ENCODE data around the gene SLC46A2.

SLC46A2 gene

DNA sequence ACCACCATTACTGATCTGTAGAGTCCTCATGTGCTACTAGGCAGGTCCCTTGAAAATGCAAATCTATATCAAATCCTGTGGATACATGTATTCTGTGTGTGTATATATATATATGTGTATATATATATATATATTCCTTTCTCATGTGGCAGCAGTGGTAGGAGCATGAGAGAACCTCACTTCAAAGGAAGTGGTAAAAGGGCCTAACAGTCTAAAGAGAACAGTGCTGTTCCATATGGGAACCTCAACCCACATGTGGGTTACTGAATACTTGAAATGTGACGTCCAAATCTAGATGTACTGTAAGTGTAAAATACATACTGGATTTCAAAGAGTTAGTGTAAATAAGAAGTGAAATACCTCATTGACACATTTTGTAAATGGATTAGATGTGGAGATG lies 5.4 kb downstream of the SLC46A2 start:
- no peak for DNase-seq (ENCODE audit: low spot score)

DNA sequence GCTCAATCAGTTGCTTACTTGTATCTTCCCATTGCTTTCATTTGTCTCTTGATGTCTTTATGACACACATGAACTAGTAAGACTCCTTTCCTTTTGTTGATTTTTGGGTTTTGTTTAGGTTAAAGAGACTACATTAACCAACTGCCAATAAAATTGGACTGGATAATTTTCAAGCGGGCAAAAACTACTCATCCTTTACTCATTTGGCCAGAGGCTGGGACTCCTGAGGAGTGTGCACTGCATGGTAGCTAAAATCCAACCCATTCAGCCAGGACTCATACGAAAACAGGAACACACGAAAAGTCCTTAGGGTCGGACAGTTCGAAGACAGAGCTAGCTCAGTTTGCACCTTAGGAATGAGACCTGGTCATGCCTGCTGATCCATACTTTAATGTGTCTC lies 6.0 kb downstream of the SLC46A2 start:
- DNase-seq (ENCODE audit: low spot score), result no peak

DNA sequence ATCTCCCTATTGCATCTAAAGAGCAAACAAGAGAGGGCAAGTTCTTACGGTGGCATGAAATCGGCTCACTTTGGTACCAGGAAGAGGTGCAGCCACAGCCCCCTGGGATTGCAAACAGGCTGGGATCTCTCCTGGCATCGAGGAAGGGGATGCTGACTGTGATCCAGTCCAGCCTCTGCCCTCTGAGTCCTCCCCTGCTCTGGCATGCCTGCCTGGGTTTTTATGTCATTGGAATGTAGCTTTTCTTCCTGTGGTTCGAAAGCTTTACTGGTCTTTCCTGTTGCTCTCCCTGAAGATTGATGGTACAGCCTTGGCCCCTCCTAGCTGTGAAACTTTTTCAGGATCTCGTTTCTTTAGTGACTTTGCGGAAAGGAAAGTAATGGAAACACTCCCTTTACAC lies 6.6 kb downstream of the SLC46A2 start:
- no peak for DNase-seq (ENCODE audit: low spot score)

DNA sequence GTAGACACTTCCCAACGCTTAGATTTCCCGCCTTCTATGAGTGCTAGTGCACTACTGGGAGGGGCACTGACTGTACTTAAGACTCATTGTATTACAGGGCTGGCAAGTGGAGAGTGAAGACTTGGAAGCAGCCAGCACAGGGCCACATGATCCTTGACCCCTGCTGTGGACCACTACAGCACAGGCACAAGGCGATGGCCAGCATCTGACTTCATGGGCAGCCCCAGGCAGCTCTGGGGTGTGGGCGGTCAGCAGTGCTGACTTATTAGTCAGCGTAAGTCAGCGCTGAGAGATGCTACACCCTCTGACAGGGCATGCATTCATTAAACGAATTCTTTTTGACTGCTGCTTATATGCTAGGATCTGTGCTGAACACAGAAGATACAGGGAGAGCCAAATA lies 9.3 kb downstream of the SLC46A2 start:
- no peak for DNase-seq (ENCODE audit: low spot score)

- DNase-seq (ENCODE audit: low spot score), result no peak
These were observed 10.0 kb downstream of the SLC46A2 start for GRCh38 chr9:112880650-112881049.

DNA sequence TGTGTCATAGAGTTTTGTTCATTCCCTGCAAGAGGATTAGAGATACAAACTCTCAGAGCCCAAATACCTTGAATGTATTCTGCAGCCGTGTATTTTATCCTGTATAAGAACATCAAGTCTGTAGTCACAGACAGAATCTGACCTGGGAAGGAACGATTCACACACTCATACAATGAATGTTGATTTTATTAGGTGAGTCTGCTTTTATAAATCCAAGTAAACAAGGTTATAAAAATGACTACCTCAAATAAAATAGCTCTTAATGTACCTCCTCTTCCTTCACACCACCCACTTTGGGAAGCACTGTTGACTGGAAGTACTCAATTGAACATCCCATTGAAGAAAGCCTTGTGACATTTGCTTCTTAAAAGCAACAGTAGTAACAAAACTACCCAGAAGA lies 11.9 kb downstream of the SLC46A2 start:
- no peak for DNase-seq (ENCODE audit: low spot score)

- no peak for DNase-seq (ENCODE audit: low spot score)
These were observed 16.8 kb downstream of the SLC46A2 start for GRCh38 chr9:112873773-112874405.

DNA sequence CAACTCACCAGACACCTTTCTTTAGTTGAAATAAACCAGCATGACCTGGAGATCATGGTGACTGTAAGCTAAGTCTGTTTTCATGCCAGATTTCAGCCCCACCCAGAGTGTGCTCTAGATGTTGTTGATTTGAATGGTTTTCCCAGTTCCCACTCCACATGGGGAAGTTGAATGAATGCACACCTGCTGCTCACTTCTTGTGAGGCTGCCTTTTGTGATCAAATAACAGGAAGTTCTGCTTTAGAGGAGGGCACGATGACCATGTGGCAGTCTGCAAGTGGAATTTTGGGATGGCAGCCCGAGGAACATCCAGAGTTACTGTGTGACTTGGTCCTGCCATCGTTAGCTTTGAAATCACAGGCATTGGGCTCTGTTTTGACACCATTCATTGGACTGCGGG lies 18.7 kb downstream of the SLC46A2 start:
- DNase-seq (ENCODE audit: low spot score), result no peak

GRCh38 chr9:112870556-112870955 lies 20.1 kb downstream of the SLC46A2 start:
- no peak for DNase-seq (ENCODE audit: low spot score)

- DNase-seq (ENCODE audit: low spot score), result no peak
These were observed 20.8 kb downstream of the SLC46A2 start for GRCh38 chr9:112869917-112870316.

- peak; percentile 20 for DNase-seq (ENCODE audit: low spot score)
These were observed 21.6 kb downstream of the SLC46A2 start for GRCh38 chr9:112869041-112869529.

GRCh38 chr9:112868461-112868860 lies 22.2 kb downstream of the SLC46A2 start:
- DNase-seq (ENCODE audit: low spot score), result no peak

GRCh38 chr9:112867275-112867991 lies 23.2 kb downstream of the SLC46A2 start:
- peak; percentile 40 for DNase-seq (ENCODE audit: low spot score)

DNA sequence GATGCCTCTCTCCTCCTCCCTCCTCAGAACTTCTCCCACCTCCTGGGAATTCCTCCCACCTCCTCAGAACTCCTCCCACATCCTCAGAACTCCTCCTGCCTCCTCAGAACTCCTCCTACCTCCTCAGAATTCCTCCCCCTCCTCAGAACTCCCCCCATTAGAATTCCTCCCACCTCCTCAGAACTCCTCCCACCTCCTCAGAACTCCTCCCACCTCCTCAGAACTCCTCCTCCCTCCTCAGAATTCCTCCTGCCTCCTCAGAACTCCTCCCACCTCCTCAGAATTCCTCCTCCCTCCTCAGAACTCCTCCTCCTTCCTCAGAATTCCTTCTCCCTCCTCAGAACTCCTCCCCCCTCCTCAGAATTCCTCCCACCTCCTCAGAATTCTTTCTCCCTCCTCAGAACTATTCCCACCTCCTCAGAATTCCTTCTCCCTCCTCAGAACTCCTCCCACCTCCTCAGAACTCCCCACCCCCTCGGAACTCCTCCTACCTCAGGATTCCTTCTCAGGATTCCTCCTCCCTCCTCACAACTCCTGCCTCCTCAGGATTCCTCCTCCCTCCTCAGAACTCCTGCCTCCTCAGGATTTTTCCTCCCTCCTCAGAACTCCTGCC lies 23.9 kb downstream of the SLC46A2 start:
- no peak for DNase-seq (ENCODE audit: low spot score)

GRCh38 chr9:112864982-112865381 lies 25.7 kb downstream of the SLC46A2 start:
- no peak for DNase-seq (ENCODE audit: low spot score)

- no peak for DNase-seq (ENCODE audit: low spot score)
These were observed 26.3 kb downstream of the SLC46A2 start for GRCh38 chr9:112864403-112864802.

DNA sequence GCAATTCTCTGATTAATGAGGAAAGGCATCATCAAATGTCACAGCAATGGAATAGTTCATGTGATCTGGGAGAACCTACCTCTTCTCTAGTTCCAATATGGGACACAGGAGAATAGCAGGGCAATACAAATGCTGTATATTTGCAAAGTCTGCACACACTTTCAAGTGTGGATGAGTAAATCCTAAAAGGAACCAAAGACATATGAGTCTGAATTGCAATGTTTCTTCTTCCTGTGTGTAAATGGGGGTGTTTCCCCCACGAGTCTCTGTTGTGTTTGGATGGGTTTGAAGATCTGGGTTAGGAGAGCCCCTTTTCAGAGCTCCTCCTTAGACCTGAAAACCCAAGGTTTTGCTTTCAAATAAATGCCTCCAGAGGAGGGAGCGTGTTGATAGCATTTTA lies 26.9 kb downstream of the SLC46A2 start:
- DNase-seq (ENCODE audit: low spot score), result no peak

GRCh38 chr9:112863214-112863613 lies 27.5 kb downstream of the SLC46A2 start:
- peak; percentile 30 for DNase-seq (ENCODE audit: low spot score)

DNA sequence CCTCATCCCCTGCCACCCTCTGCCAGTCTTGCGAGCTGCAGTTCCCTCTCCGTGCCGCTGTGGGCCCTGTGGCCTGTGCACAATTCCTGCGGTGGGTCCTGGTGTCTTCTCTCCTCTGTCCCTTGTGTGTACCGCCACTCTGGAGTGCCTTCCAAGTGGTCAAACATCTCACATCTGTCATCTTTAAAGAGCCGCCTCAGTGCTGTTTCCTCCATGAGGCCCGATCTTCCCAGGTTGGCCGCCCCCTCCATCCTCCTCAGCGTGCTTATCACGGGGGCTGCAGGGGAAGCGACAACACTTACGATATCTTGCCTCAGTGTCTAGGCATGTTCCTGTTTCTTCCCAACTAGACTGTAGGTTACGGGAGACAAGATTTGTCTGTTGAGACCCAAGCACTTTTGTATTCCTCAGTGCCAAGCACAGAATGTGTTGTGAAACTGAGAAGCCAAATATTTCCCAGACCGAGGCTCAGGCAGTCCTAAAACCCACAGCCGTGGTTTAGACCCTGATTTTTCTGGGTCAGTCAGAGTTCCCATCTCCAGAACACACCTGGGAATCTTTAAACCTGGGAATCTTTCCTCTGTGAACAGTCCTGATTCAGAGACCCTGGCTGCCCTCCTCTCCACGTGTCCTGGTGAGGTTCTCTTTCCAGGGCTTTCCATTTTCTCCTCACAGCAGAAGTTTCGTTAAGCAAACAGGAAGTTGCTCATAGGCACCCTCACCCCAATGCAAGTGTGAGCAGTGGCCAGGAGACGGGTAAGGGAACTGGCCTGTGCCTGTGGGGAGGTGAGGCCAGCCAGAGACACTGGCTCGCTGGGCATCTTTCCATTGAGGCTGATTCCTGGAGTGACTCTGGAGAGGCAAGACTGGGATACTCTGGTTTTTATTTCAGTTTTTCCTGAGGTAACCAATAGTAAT lies 28.8 kb downstream of the SLC46A2 start:
- no peak for DNase-seq (ENCODE audit: low spot score)

DNA sequence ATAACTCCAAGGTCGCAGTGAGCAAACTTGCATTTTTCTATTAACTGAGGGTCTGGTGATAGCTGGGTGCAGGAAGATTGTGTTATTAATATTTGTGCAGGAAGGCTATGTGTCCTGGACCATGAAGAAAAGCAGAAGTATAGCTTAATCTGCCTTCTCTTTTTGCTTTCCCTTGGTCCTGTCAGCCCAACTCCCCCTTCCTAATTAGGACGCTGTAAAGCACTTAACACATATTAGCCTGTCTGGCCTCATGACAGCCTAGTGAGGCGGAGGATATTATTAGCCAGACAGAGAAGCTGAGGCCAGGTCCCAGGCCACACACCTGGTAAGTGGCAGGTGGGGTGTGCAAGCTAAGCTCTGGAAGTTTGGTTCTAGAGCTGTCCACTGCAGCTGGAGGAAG lies 29.5 kb downstream of the SLC46A2 start:
- no peak for DNase-seq (ENCODE audit: low spot score)

DNA sequence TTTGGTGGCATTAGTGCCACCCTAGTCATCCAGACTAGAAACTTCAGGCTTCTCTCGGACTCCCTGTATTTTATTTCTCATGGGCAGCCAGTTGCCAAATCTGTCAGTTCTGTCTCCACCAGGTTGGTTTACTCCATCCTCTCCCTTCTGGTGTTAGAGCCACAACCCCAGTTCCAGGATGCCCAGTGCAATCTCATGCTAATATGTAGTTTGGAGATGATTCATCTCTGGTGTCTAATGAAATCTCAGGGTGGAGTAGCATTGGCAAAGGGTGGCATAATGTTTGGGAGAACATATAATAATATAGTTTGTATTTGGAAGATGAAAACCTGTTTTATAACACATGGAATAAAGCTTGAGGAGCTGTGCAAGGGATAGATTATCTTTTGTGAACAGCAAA lies 30.2 kb downstream of the SLC46A2 start:
- no peak for DNase-seq (ENCODE audit: low spot score)

GRCh38 chr9:112858625-112859147 lies 32.0 kb downstream of the SLC46A2 start:
- peak; percentile 42 for DNase-seq (ENCODE audit: low spot score)

Measured in NAMALWA (cell line).